Osteoblast (primary cell): ENCODE results near the gene CPN1. TPM values are rescaled to one million over a fixed set of nuclear protein-coding genes. Genes with fewer than 3 reads are reported as not detected.

Experiments
- DNase-seq: peaks from one replicate; pipeline ENCODE4 v3.0.0; 2011; ENCODE audit warnings: low spot score, mixed read lengths; ENCODE audit not compliant: insufficient read length; ENCODE audit errors: missing footprints
- H2AFZ ChIP-seq: 2 replicates; pipeline ENCODE4 v1.6.0; 2011; ENCODE audit warnings: mild to moderate bottlenecking, low read length
- H3K27ac ChIP-seq: 2 replicates; pipeline ENCODE4 v1.5.1; 2011; ENCODE audit warnings: mild to moderate bottlenecking, low read depth, low read length, moderate library complexity
- H3K27me3 ChIP-seq: 2 replicates; pipeline ENCODE4 v1.6.0; 2012; ENCODE audit warnings: mild to moderate bottlenecking, control low read depth, inconsistent platforms, low read length, moderate library complexity; ENCODE audit not compliant: insufficient read depth
- H3K36me3 ChIP-seq: 2 replicates; pipeline ENCODE4 v1.5.1; 2011; ENCODE audit warnings: mild to moderate bottlenecking, low read length, control low read depth, moderate library complexity; ENCODE audit not compliant: insufficient read depth
- H3K4me1 ChIP-seq: 2 replicates; pipeline ENCODE4 v1.5.1; 2011; ENCODE audit warnings: mild to moderate bottlenecking, low read length, control low read depth, moderate library complexity; ENCODE audit not compliant: insufficient read depth
- H3K4me2 ChIP-seq: 2 replicates; pipeline ENCODE4 v1.6.0; 2011; ENCODE audit warnings: mild to moderate bottlenecking, low read length; ENCODE audit not compliant: insufficient read depth
- H3K4me3 ChIP-seq: fragments of 200-600 bp; sonication (generic); 3 replicates; pipeline ENCODE4 v1.5.1; 2012; ENCODE audit warnings: mild to moderate bottlenecking, low read length, inconsistent platforms; ENCODE audit not compliant: insufficient read depth
- H3K79me2 ChIP-seq: 2 replicates; pipeline ENCODE4 v1.6.0; 2012; ENCODE audit warnings: mild to moderate bottlenecking, low read length, control low read depth, inconsistent platforms; ENCODE audit not compliant: insufficient read depth
- H3K9me3 ChIP-seq: 2 replicates; pipeline ENCODE4 v1.5.1; 2011; ENCODE audit warnings: low read depth, low read length, control low read depth
- H4K20me1 ChIP-seq: 2 replicates; pipeline ENCODE4 v1.6.0; 2012; ENCODE audit warnings: mild to moderate bottlenecking, low read length, control low read depth; ENCODE audit not compliant: insufficient read depth
- CTCF ChIP-seq: IDR thresholded peaks from 2 replicates; pipeline ENCODE4 v1.5.1; 2011; ENCODE audit warnings: mild to moderate bottlenecking, low read depth, low read length, moderate library complexity; ENCODE audit errors: extremely low read depth
- total RNA-seq: library from RNA; depleted of rRNA; stranded (reverse); fragments of >200 nt; gene quantifications from 2 replicates; pipeline ENCODE4 v1.2.3, GENCODE V29; 2012

CPN1 gene
- total RNA-seq, 1 donor: not detected

- H3K36me3 ChIP-seq: no peaks in the 10 kb centered on the region
- H2AFZ ChIP-seq: no peak overlapping the region
- peaks cover 10% of the 10 kb centered on the region for H3K27me3 ChIP-seq
- no peaks in the 10 kb centered on the region for H3K79me2 ChIP-seq
- H4K20me1 ChIP-seq: no peaks in the 10 kb centered on the region
- H3K4me1 ChIP-seq: no peaks in the 10 kb centered on the region
- no peak overlapping the region for H3K4me3 ChIP-seq
- TF ChIP-seq CTCF: no peak
- no peak overlapping the region for H3K4me2 ChIP-seq
- H3K27ac ChIP-seq: no peak overlapping the region
- DNase-seq: no peak
- no peaks in the 10 kb centered on the region for H3K9me3 ChIP-seq
These were observed 33.5 kb upstream of the CPN1 start for GRCh38 chr10:100114976-100115770.

GRCh38 chr10:100114460-100114859 is 32.8 kb upstream of the CPN1 start:
- Histone ChIP-seq H4K20me1 (no peaks in the 10 kb centered on the region), H3K4me2 (no peak overlapping the region), H3K4me3 (no peak overlapping the region), H3K27me3 (peaks cover 10% of the 10 kb centered on the region), H2AFZ (no peak overlapping the region), H3K79me2 (no peaks in the 10 kb centered on the region), H3K36me3 (no peaks in the 10 kb centered on the region), H3K9me3 (no peaks in the 10 kb centered on the region), H3K4me1 (no peaks in the 10 kb centered on the region), H3K27ac (no peak overlapping the region)
- no peak for TF ChIP-seq CTCF
- DNase-seq: no peak

- no peak overlapping the region for H3K4me2 ChIP-seq
- no peaks in the 10 kb centered on the region for H3K79me2 ChIP-seq
- peaks cover 19% of the 10 kb centered on the region for H3K27me3 ChIP-seq
- no peak overlapping the region for H2AFZ ChIP-seq
- H3K9me3 ChIP-seq: no peaks in the 10 kb centered on the region
- TF ChIP-seq CTCF: no peak
- H3K36me3 ChIP-seq: no peaks in the 10 kb centered on the region
- H3K4me3 ChIP-seq: no peak overlapping the region
- H3K4me1 ChIP-seq: no peaks in the 10 kb centered on the region
- no peaks in the 10 kb centered on the region for H4K20me1 ChIP-seq
- H3K27ac ChIP-seq: no peak overlapping the region
- DNase-seq: no peak
These were observed 28.0 kb upstream of the CPN1 start for GRCh38 chr10:100109670-100110069.

- no peaks in the 10 kb centered on the region for H3K79me2 ChIP-seq
- no peak for DNase-seq
- H3K9me3 ChIP-seq: no peaks in the 10 kb centered on the region
- no peaks in the 10 kb centered on the region for H3K4me1 ChIP-seq
- no peak overlapping the region for H3K4me2 ChIP-seq
- TF ChIP-seq CTCF: no peak
- no peaks in the 10 kb centered on the region for H3K36me3 ChIP-seq
- H3K27me3 ChIP-seq: peaks cover 11% of the 10 kb centered on the region
- H2AFZ ChIP-seq: no peak overlapping the region
- no peaks in the 10 kb centered on the region for H4K20me1 ChIP-seq
- no peak overlapping the region for H3K4me3 ChIP-seq
- H3K27ac ChIP-seq: no peak overlapping the region
These were observed 25.2 kb upstream of the CPN1 start for GRCh38 chr10:100106865-100107264.
